NCI-H460 (cell line): ENCODE data around the gene ANO3. TPM values are rescaled to one million over a fixed set of nuclear protein-coding genes. Genes with fewer than 3 reads are reported as not detected.

Experiments
- DNase-seq: peaks from one replicate; pipeline ENCODE4 v3.0.0-alpha.2; 2016; ENCODE audit warnings: low read depth; ENCODE audit errors: extremely low read depth
- total RNA-seq: library from RNA; depleted of rRNA; stranded (reverse); fragments of >200 nt; shearing (Covaris generic); gene quantifications from 2 replicates; pipeline ENCODE4 v1.2.3, GENCODE V29; 2014

The ANO3 gene
- total RNA-seq, 1 experiment from 2014 or later = 0.47 TPM

- no peak for DNase-seq
These were observed 18.1 kb downstream of the ANO3 start for GRCh38 chr11:26350002-26350401.

GRCh38 chr11:26353010-26353409 is 21.1 kb downstream of the ANO3 start:
- DNase-seq = no peak

- DNase-seq = no peak
These were observed 27.1 kb downstream of the ANO3 start for GRCh38 chr11:26359055-26359454.

- DNase-seq = no peak
These were observed 33.4 kb downstream of the ANO3 start for GRCh38 chr11:26365284-26365683.

- no peak for DNase-seq
These were observed 45.7 kb downstream of the ANO3 start for GRCh38 chr11:26377619-26378018.

- no peak for DNase-seq
These were observed 67.4 kb downstream of the ANO3 start for GRCh38 chr11:26399336-26399735.

GRCh38 chr11:26410706-26411366 is 78.9 kb downstream of the ANO3 start:
- DNase-seq = no peak

- DNase-seq = no peak
These were observed 81.0 kb downstream of the ANO3 start for GRCh38 chr11:26412955-26413354.

GRCh38 chr11:26418386-26418912 is 86.5 kb downstream of the ANO3 start:
- no peak for DNase-seq

GRCh38 chr11:26420331-26420730 is 88.4 kb downstream of the ANO3 start:
- DNase-seq = no peak

GRCh38 chr11:26424255-26424654 is 92.3 kb downstream of the ANO3 start:
- DNase-seq = no peak

GRCh38 chr11:26439854-26440253 is 107.9 kb downstream of the ANO3 start:
- no peak for DNase-seq

- no peak for DNase-seq
These were observed 110.2 kb downstream of the ANO3 start for GRCh38 chr11:26442131-26442530.

- no peak for DNase-seq
These were observed 111.7 kb downstream of the ANO3 start for GRCh38 chr11:26443617-26444016.

- DNase-seq = no peak
These were observed 125.7 kb downstream of the ANO3 start for GRCh38 chr11:26457636-26458035.

GRCh38 chr11:26465274-26465673 is 133.3 kb downstream of the ANO3 start:
- no peak for DNase-seq

GRCh38 chr11:26467506-26467905 is 135.6 kb downstream of the ANO3 start:
- no peak for DNase-seq

- no peak for DNase-seq
These were observed 139.1 kb downstream of the ANO3 start for GRCh38 chr11:26470992-26471391.

- no peak for DNase-seq
These were observed 141.6 kb downstream of the ANO3 start for GRCh38 chr11:26473216-26474194.

- DNase-seq = no peak
These were observed 142.5 kb downstream of the ANO3 start for GRCh38 chr11:26474401-26474800.

- DNase-seq = no peak
These were observed 145.5 kb downstream of the ANO3 start for GRCh38 chr11:26477396-26477795.

- no peak for DNase-seq
These were observed 146.8 kb downstream of the ANO3 start for GRCh38 chr11:26478710-26479109.
